HepG2 (cell line): ENCODE data around the gene DELE1. TPM values are rescaled to one million over a fixed set of nuclear protein-coding genes. Genes with fewer than 3 reads are reported as not detected.

Experiments used
- ATF1 ChIP-seq: IDR thresholded peaks from 2 replicates; pipeline ENCODE4 v1.6.1; 2016; ENCODE audit warnings: mild to moderate bottlenecking, control low read depth
- ATRX ChIP-seq: sonication (generic); formaldehyde crosslinking; IDR thresholded peaks from 2 replicates; pipeline ENCODE4 v1.4.0; 2020; ENCODE audit warnings: missing genetic modification reagents, borderline replicate concordance
- DMAP1 ChIP-seq: IDR thresholded peaks from 2 replicates; pipeline ENCODE4 v1.6.1; 2016
- DNMT1 ChIP-seq: sonication (generic); formaldehyde crosslinking; IDR thresholded peaks from 2 replicates; pipeline ENCODE4 v1.5.1; 2020; ENCODE audit warnings: mild to moderate bottlenecking, missing genetic modification reagents
- EED ChIP-seq: sonication (generic); formaldehyde crosslinking; IDR thresholded peaks from 2 replicates; pipeline ENCODE4 v1.5.0; 2020; ENCODE audit warnings: mild to moderate bottlenecking, missing genetic modification reagents
- ERF ChIP-seq: IDR thresholded peaks from 2 replicates; pipeline ENCODE4 v1.6.1; 2018; ENCODE audit warnings: missing biosample characterization, missing genetic modification reagents
- JDP2 ChIP-seq: sonication (generic); formaldehyde crosslinking; IDR thresholded peaks from 2 replicates; pipeline ENCODE4 v1.8.1; 2022; ENCODE audit warnings: missing genetic modification reagents, borderline replicate concordance
- MATR3 ChIP-seq: sonication (generic); formaldehyde crosslinking; IDR thresholded peaks from 2 replicates; pipeline ENCODE4 v1.4.0; 2020; ENCODE audit warnings: missing genetic modification reagents
- MEIS1 ChIP-seq: sonication (generic); formaldehyde crosslinking; IDR thresholded peaks from 2 replicates; pipeline ENCODE4 v1.9.0; 2021; ENCODE audit warnings: mild to moderate bottlenecking, missing genetic modification reagents, moderate library complexity, borderline replicate concordance
- NCOR1 ChIP-seq: fragments of 200-600 bp; sonication (generic); IDR thresholded peaks from 2 replicates; pipeline ENCODE4 v1.7.0; 2017; ENCODE audit warnings: antibody characterized with exemption, low read length, borderline replicate concordance
- NR2F2 ChIP-seq: IDR thresholded peaks from 2 replicates; pipeline ENCODE4 v1.6.1; 2012; ENCODE audit warnings: low read depth, inconsistent platforms, borderline replicate concordance
- PREB ChIP-seq: sonication (generic); formaldehyde crosslinking; IDR thresholded peaks from 2 replicates; pipeline ENCODE4 v1.4.0; 2020; ENCODE audit warnings: missing genetic modification reagents
- RBAK ChIP-seq: sonication (generic); formaldehyde crosslinking; IDR thresholded peaks from 2 replicates; pipeline ENCODE4 v1.5.1; 2020; ENCODE audit warnings: mild to moderate bottlenecking, missing genetic modification reagents
- RELA ChIP-seq: sonication (generic); formaldehyde crosslinking; IDR thresholded peaks from 2 replicates; pipeline ENCODE4 v1.4.0; 2020; ENCODE audit warnings: missing genetic modification reagents
- TFDP2 ChIP-seq: sonication (generic); formaldehyde crosslinking; IDR thresholded peaks from 2 replicates; pipeline ENCODE4 v1.4.0; 2020; ENCODE audit warnings: missing genetic modification reagents
- ZFP36L1 ChIP-seq: sonication (generic); formaldehyde crosslinking; IDR thresholded peaks from 2 replicates; pipeline ENCODE4 v1.8.0; 2022; ENCODE audit warnings: mild to moderate bottlenecking, missing genetic modification reagents, moderate library complexity
- ZFP41 ChIP-seq: sonication (generic); formaldehyde crosslinking; IDR thresholded peaks from 2 replicates; pipeline ENCODE4 v1.4.0; 2020; ENCODE audit warnings: mild to moderate bottlenecking, missing genetic modification reagents, borderline replicate concordance
- ZNF230 ChIP-seq: sonication (generic); formaldehyde crosslinking; IDR thresholded peaks from 2 replicates; pipeline ENCODE4 v1.4.0; 2020; ENCODE audit warnings: mild to moderate bottlenecking, missing genetic modification reagents
- ZNF382 ChIP-seq: sonication (generic); formaldehyde crosslinking; IDR thresholded peaks from 2 replicates; pipeline ENCODE4 v1.5.0; 2020; ENCODE audit warnings: missing genetic modification reagents, mild to moderate bottlenecking, borderline replicate concordance
- ZNF576 ChIP-seq: sonication (generic); formaldehyde crosslinking; IDR thresholded peaks from 2 replicates; pipeline ENCODE4 v1.4.0; 2020; ENCODE audit warnings: mild to moderate bottlenecking, missing genetic modification reagents
- ZNF775 ChIP-seq: sonication (generic); formaldehyde crosslinking; IDR thresholded peaks from 2 replicates; pipeline ENCODE4 v1.4.0; 2020; ENCODE audit warnings: missing genetic modification reagents, mild to moderate bottlenecking, moderate library complexity, borderline replicate concordance
- ZUFSP ChIP-seq: sonication (generic); formaldehyde crosslinking; IDR thresholded peaks from 2 replicates; pipeline ENCODE4 v1.9.0; 2021; ENCODE audit warnings: missing genetic modification reagents, mild to moderate bottlenecking, borderline replicate concordance
- polyA plus RNA-seq, 8 experiments: library from polyadenylated mRNA; depleted of rRNA in 3 of 8; stranded (reverse) in 7 of 8; unstranded in 1 of 8; fragments of >200 nt; fragmentation: Illumina TruSeq in 4 of 8; extraction: Trizol in 4 of 8; gene quantifications; 2 replicates each; pipeline versions ENCODE4 v1.2.1 to v1.2.3, GENCODE V29; 2011 to 2016; ENCODE audit warnings: low read depth in 4 of 8, missing spikeins in 1 of 8, mixed read lengths in 1 of 8; ENCODE audit not compliant: insufficient read depth in 1 of 8
- total RNA-seq, 5 experiments: library from RNA; depleted of rRNA; stranded (reverse); fragments of >200 nt; fragmentation: Illumina TruSeq; extraction: Trizol; gene quantifications; 2 replicates each; pipeline ENCODE4 v1.2.3, GENCODE V29; 2016; ENCODE audit warnings: low read depth in 1 of 5
- TF ChIP-seq, protein P1 (sequence below): sonication (generic); formaldehyde crosslinking; IDR thresholded peaks from 2 replicates; pipeline ENCODE4 v1.4.0; 2020; ENCODE audit warnings: low read depth, mild to moderate bottlenecking, missing genetic modification reagents
- TF ChIP-seq, protein P2 (sequence below): sonication (generic); formaldehyde crosslinking; IDR thresholded peaks from 2 replicates; pipeline ENCODE4 v1.5.1; 2020; ENCODE audit warnings: missing genetic modification reagents, mild to moderate bottlenecking, borderline replicate concordance

The DELE1 gene
- total and polyA plus RNA-seq, 2 of the 13 experiments (the other 11 are each of a cell fraction or from before 2014, with no cell fraction given) = 57.5 to 90.3 TPM

DNA sequence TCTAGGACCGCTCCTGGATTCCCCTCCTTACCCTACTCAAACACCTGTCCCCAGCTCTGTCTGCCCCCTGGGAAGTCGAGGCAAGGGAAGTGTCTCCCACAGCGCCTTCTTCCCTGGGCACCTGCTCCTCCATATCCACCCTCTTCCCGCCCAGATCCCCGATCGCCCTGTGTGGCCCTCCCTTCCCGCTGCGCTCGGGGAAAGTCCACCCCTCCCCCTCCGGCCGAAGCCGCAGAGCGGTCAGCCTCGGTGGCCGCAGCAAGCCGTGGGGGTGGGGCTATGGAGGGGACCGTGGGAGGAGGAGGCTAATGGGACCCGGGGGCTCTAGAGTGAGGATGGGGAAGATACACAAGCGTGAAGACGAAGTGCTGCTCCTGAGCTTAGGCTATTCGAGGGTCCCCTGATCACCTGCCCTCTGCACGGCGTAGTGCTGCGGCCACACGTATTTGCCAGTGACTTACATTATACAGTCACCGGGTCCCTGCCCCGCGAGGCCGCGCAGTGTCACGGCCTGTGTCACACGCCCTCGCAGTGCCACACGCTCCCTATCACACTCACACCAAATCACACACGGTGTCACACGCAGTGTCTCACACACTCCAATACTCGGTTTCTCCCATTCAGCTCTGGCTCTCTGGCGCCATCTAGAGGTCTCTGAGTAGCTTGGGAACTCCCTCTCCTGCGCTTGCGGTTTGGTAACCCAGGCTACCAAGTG lies 44.8 kb upstream of the DELE1 start (continued):
- no peak for TF ChIP-seq ZUFSP
- TF ChIP-seq RBAK = no peak
- TF ChIP-seq ZNF382 (CRISPR knock-in tag) = no peak
- TF ChIP-seq, protein P1, sequence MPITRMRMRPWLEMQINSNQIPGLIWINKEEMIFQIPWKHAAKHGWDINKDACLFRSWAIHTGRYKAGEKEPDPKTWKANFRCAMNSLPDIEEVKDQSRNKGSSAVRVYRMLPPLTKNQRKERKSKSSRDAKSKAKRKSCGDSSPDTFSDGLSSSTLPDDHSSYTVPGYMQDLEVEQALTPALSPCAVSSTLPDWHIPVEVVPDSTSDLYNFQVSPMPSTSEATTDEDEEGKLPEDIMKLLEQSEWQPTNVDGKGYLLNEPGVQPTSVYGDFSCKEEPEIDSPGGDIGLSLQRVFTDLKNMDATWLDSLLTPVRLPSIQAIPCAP (CRISPR knock-in tag) = no peak
- TF ChIP-seq ERF (CRISPR knock-in tag) = no peak
- no peak for TF ChIP-seq ATRX (CRISPR knock-in tag)
- no peak for TF ChIP-seq JDP2
- TF ChIP-seq ZNF576 (CRISPR knock-in tag) = no peak
- TF ChIP-seq TFDP2 (CRISPR knock-in tag) = 0 out of 2 replicates have a peak, but pooled peaks have one; percentile 23
- no peak for TF ChIP-seq DMAP1 (CRISPR knock-in tag)
- no peak for TF ChIP-seq NR2F2
- TF ChIP-seq, protein P2, sequence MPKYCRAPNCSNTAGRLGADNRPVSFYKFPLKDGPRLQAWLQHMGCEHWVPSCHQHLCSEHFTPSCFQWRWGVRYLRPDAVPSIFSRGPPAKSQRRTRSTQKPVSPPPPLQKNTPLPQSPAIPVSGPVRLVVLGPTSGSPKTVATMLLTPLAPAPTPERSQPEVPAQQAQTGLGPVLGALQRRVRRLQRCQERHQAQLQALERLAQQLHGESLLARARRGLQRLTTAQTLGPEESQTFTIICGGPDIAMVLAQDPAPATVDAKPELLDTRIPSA = no peak
- no peak for TF ChIP-seq MEIS1 (CRISPR knock-in tag)
- TF ChIP-seq PREB (CRISPR knock-in tag) = no peak
- no peak for TF ChIP-seq ZFP36L1 (CRISPR knock-in tag)
- no peak for TF ChIP-seq ZFP41 (CRISPR knock-in tag)
- TF ChIP-seq ZNF775 (CRISPR knock-in tag) = no peak
- TF ChIP-seq ATF1 = no peak
- TF ChIP-seq ZNF230 (CRISPR knock-in tag) = 0 out of 2 replicates have a peak, but pooled peaks have one; percentile 67
- TF ChIP-seq NCOR1 = no peak
- TF ChIP-seq DNMT1 = peak; percentile 63; the same call in 1 of the 2 replicates
- no peak for TF ChIP-seq EED (CRISPR knock-in tag)
- no peak for TF ChIP-seq RELA (CRISPR knock-in tag)
- no peak for TF ChIP-seq MATR3 (CRISPR knock-in tag)
